NCI-H82 treated with DMSO at 0.1 percent for 48 hours (cell line): ENCODE results near the gene PEX1.
A peak's percentile ranks its signal among the peaks of the same experiment; 100 is the strongest.
"Not testable (repeated sequence)": the region's sequence is repeated elsewhere in the genome, so short reads cannot be mapped to it uniquely, and the experiment has no call there.

Experiments
- DNase-seq: peaks from one replicate; lab custom pipeline; 2025; ENCODE audit not compliant: unreplicated experiment; lab: John Stamatoyannopoulos, UW

Gene PEX1

GRCh38 chr7:92528188-92528957 is at the start of gene PEX1, which contains the start of gene RBM48:
PEX1 (minus strand) TSS chr7:92528520; CDS start chr7:92528435, 85 bp downstream.
RBM48 (plus strand) TSS chr7:92528795; CDS start chr7:92528814, 19 bp downstream.
- peak; percentile 97 for DNase-seq

- DNase-seq = peak; percentile 35
These were observed 48.0 kb upstream of the PEX1 start for GRCh38 chr7:92576296-92576695.

- DNase-seq = no peak
These were observed 40.8 kb upstream of the PEX1 start for GRCh38 chr7:92569137-92569536.

- no peak for DNase-seq
These were observed 39.1 kb upstream of the PEX1 start for GRCh38 chr7:92567460-92567859.

GRCh38 chr7:92563345-92563744 is 35.0 kb upstream of the PEX1 start:
- no peak for DNase-seq

- DNase-seq = no peak
These were observed 32.3 kb upstream of the PEX1 start for GRCh38 chr7:92560602-92561001.

GRCh38 chr7:92557808-92558362 is 29.6 kb upstream of the PEX1 start:
- no peak for DNase-seq

GRCh38 chr7:92557249-92557648 is 28.9 kb upstream of the PEX1 start:
- DNase-seq = no peak

- DNase-seq = no peak
These were observed 21.9 kb upstream of the PEX1 start for GRCh38 chr7:92550194-92550593.

- no peak for DNase-seq
These were observed 19.3 kb upstream of the PEX1 start for GRCh38 chr7:92547579-92547978.

GRCh38 chr7:92546856-92547497 is 18.7 kb upstream of the PEX1 start:
- no peak for DNase-seq

GRCh38 chr7:92545116-92545515 is 16.8 kb upstream of the PEX1 start:
- not testable (repeated sequence) for DNase-seq

GRCh38 chr7:92543542-92543941 is 15.2 kb upstream of the PEX1 start:
- not testable (repeated sequence) for DNase-seq

GRCh38 chr7:92534572-92534971 is 6.3 kb upstream of the PEX1 start:
- DNase-seq = no peak

GRCh38 chr7:92528958-92529264 is 591 bp upstream of the PEX1 start:
- DNase-seq = no peak

- DNase-seq = no peak
These were observed 776 bp downstream of the PEX1 start for GRCh38 chr7:92527300-92528187.

GRCh38 chr7:92523110-92523509 is 5.2 kb downstream of the PEX1 start:
- DNase-seq = no peak

GRCh38 chr7:92520024-92520423 is 8.3 kb downstream of the PEX1 start:
- DNase-seq = no peak

- DNase-seq = no peak
These were observed 10.7 kb downstream of the PEX1 start for GRCh38 chr7:92517631-92518030.

GRCh38 chr7:92513167-92513902 is 15.0 kb downstream of the PEX1 start:
- DNase-seq = no peak

- DNase-seq = no peak
These were observed 19.4 kb downstream of the PEX1 start for GRCh38 chr7:92508946-92509345.
